Measurements from ENCODE around the gene CNNM1.

CNNM1 gene

DNA sequence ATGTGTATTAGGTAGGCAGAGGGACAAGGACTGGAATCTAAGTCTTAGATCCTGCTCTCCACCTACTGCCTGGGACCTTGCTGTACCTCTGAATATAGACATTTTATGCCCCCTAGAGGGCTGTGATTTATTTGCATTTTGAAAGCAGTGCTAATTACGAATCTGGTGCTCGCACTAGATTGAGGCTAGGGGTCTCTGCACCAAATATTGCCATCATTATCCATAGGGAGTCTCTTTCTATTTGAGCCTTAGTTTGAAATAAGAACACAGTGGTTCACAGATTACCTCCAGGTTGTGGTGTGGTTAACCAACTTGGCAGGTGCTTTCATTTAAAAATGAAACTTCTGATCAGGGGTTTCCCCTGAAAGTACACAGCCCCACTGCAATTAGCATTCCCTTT lies 41.8 kb downstream of the CNNM1 start:
- Histone ChIP-seq H3K18ac (ENCODE audit: low read depth in 1 of 2, low read length in 2 of 2) (no peak overlapping the region), H3K27me3 (ENCODE audit: control insufficient read depth in 1 of 2, insufficient read depth in 1 of 2, low read length in 2 of 2) (peaks cover 12 to 43% of the 10 kb centered on the region in 2 experiments), H3K4me2 (ENCODE audit: low read length, poor library complexity, severe bottlenecking) (no peak overlapping the region), H4K8ac (ENCODE audit: low read length) (no peak overlapping the region), H3K14ac (ENCODE audit: low read length in 2 of 2) (no peak overlapping the region), H2BK12ac (ENCODE audit: low read length in 2 of 2) (no peak overlapping the region), H3K27ac (ENCODE audit: low read length, poor library complexity, severe bottlenecking) (no peak overlapping the region), H3K9me3 (ENCODE audit: control insufficient read depth, low read length) (no peaks in the 10 kb centered on the region), H3K23ac (ENCODE audit: low read length in 2 of 2) (no peak overlapping the region), H3K79me1 (replicated peaks; ENCODE audit: low read length, poor library complexity, severe bottlenecking) (no peaks in the 10 kb centered on the region), H4K91ac (ENCODE audit: low read length) (no peak overlapping the region), H3K36me3 (ENCODE audit: control insufficient read depth in 1 of 2, insufficient read depth in 2 of 2, low read depth in 1 of 2, low read length in 2 of 2) (no peaks in the 10 kb centered on the region), H3K9ac (ENCODE audit: low read length) (no peak overlapping the region), H3K4me3 (ENCODE audit: insufficient read depth in 1 of 2, low read depth in 1 of 2, low read length in 2 of 2) (no peak overlapping the region), H2BK120ac (ENCODE audit: low read depth, low read length) (no peak overlapping the region), H3K4ac (ENCODE audit: low read depth in 1 of 2, low read length in 2 of 2) (no peak overlapping the region), H2AFZ (ENCODE audit: low read depth, low read length) (no peak overlapping the region), H3K4me1 (ENCODE audit: control insufficient read depth, insufficient read depth, low read depth, low read length) (no peaks in the 10 kb centered on the region), H2BK5ac (ENCODE audit: low read depth, low read length, poor library complexity, severe bottlenecking) (no peak overlapping the region), H2AK5ac (ENCODE audit: low read length, severe bottlenecking) (no peak overlapping the region), H2BK15ac (ENCODE audit: low read depth, poor library complexity, severe bottlenecking) (no peak overlapping the region)
- 19% methylated on average over 2 of the region's 2 CpGs for WGBS
- peak; percentile 53 for DNase-seq

DNA sequence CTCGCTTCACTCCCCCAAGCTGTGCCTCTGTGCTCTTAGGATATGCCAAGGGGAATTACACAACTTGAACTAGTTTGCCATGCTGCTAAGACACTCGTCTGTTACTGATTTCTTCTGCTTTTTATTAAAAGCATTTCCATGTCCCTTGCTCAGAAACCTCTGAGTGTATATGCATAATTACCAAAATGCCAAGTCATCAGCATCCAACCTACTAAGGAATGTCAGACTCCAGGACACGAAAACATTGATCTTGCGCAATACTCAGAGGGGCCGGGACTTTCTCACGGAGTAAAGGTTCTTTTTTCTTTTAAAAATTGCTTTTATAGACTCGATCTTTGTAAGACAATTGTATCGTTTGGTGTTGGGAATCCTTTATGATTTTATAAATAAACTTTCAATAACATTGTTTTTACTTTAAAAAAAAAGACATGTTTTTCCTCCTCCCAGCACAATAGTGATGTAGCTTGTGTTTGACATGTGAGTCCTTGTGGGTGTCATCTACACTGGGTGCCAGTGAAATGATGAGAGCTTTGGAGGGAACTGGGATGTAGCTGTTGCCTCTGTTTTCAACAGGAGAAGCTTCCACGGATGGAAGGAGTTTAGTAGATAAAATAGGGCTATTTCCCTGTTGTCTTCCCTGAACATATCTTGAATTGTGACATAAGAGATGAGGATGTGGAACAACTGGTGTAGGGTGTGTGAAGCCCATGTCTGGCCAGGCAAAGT lies 43.6 kb downstream of the CNNM1 start:
- WGBS = 68% methylated on average over 7 of the region's 9 CpGs
- peak; percentile 65 for DNase-seq
- H2AFZ ChIP-seq (ENCODE audit: low read depth, low read length) = no peak overlapping the region
- no peaks in the 10 kb centered on the region for H3K4me1 ChIP-seq (ENCODE audit: control insufficient read depth, insufficient read depth, low read depth, low read length)
- H3K23ac ChIP-seq (ENCODE audit: low read length in 2 of 2) = peak overlapping the region in 1 of 2 experiments; percentile 23
- peaks cover 17 to 40% of the 10 kb centered on the region in 2 experiments for H3K27me3 ChIP-seq (ENCODE audit: control insufficient read depth in 1 of 2, insufficient read depth in 1 of 2, low read length in 2 of 2)
- no peak overlapping the region for H4K91ac ChIP-seq (ENCODE audit: low read length)
- peak overlapping the region in 1 of 2 experiments; percentile 21 for H2BK12ac ChIP-seq (ENCODE audit: low read length in 2 of 2)
- no peak overlapping the region for H4K8ac ChIP-seq (ENCODE audit: low read length)
- no peak overlapping the region for H2BK5ac ChIP-seq (ENCODE audit: low read depth, low read length, poor library complexity, severe bottlenecking)
- H3K18ac ChIP-seq (ENCODE audit: low read depth in 1 of 2, low read length in 2 of 2) = no peak overlapping the region
- no peaks in the 10 kb centered on the region for H3K36me3 ChIP-seq (ENCODE audit: control insufficient read depth in 1 of 2, insufficient read depth in 2 of 2, low read depth in 1 of 2, low read length in 2 of 2)
- no peaks in the 10 kb centered on the region for H3K9me3 ChIP-seq (ENCODE audit: control insufficient read depth, low read length)
- no peak overlapping the region for H3K9ac ChIP-seq (ENCODE audit: low read length)
- H2BK120ac ChIP-seq (ENCODE audit: low read depth, low read length) = no peak overlapping the region
- H3K4me3 ChIP-seq (ENCODE audit: insufficient read depth in 1 of 2, low read depth in 1 of 2, low read length in 2 of 2) = no peak overlapping the region
- H2BK15ac ChIP-seq (ENCODE audit: low read depth, poor library complexity, severe bottlenecking) = no peak overlapping the region
- no peak overlapping the region for H2AK5ac ChIP-seq (ENCODE audit: low read length, severe bottlenecking)
- H3K27ac ChIP-seq (ENCODE audit: low read length, poor library complexity, severe bottlenecking) = no peak overlapping the region
- H3K4me2 ChIP-seq (ENCODE audit: low read length, poor library complexity, severe bottlenecking) = no peak overlapping the region
- H3K4ac ChIP-seq (ENCODE audit: low read depth in 1 of 2, low read length in 2 of 2) = no peak overlapping the region
- no peaks in the 10 kb centered on the region for H3K79me1 ChIP-seq (replicated peaks; ENCODE audit: low read length, poor library complexity, severe bottlenecking)
- no peak overlapping the region for H3K14ac ChIP-seq (ENCODE audit: low read length in 2 of 2)

- H3K27ac ChIP-seq (ENCODE audit: low read length, poor library complexity, severe bottlenecking) = no peak overlapping the region
- DNase-seq = no peak
- no peak overlapping the region for H3K4me2 ChIP-seq (ENCODE audit: low read length, poor library complexity, severe bottlenecking)
- no peak overlapping the region for H3K23ac ChIP-seq (ENCODE audit: low read length in 2 of 2)
- H2AK5ac ChIP-seq (ENCODE audit: low read length, severe bottlenecking) = no peak overlapping the region
- no peaks in the 10 kb centered on the region for H3K79me1 ChIP-seq (replicated peaks; ENCODE audit: low read length, poor library complexity, severe bottlenecking)
- no peak overlapping the region for H4K8ac ChIP-seq (ENCODE audit: low read length)
- no peak overlapping the region for H3K18ac ChIP-seq (ENCODE audit: low read depth in 1 of 2, low read length in 2 of 2)
- no peak overlapping the region for H2BK12ac ChIP-seq (ENCODE audit: low read length in 2 of 2)
- H3K27me3 ChIP-seq (ENCODE audit: control insufficient read depth in 1 of 2, insufficient read depth in 1 of 2, low read length in 2 of 2) = peaks cover 20 to 40% of the 10 kb centered on the region in 2 experiments
- no peak overlapping the region for H4K91ac ChIP-seq (ENCODE audit: low read length)
- H3K14ac ChIP-seq (ENCODE audit: low read length in 2 of 2) = no peak overlapping the region
- no peaks in the 10 kb centered on the region for H3K4me1 ChIP-seq (ENCODE audit: control insufficient read depth, insufficient read depth, low read depth, low read length)
- no peak overlapping the region for H2BK5ac ChIP-seq (ENCODE audit: low read depth, low read length, poor library complexity, severe bottlenecking)
- H3K9me3 ChIP-seq (ENCODE audit: control insufficient read depth, low read length) = no peaks in the 10 kb centered on the region
- H2BK15ac ChIP-seq (ENCODE audit: low read depth, poor library complexity, severe bottlenecking) = no peak overlapping the region
- H3K36me3 ChIP-seq (ENCODE audit: control insufficient read depth in 1 of 2, insufficient read depth in 2 of 2, low read depth in 1 of 2, low read length in 2 of 2) = no peaks in the 10 kb centered on the region
- WGBS = 85% methylated on average over 2 of the region's 2 CpGs
- no peak overlapping the region for H2AFZ ChIP-seq (ENCODE audit: low read depth, low read length)
- H2BK120ac ChIP-seq (ENCODE audit: low read depth, low read length) = no peak overlapping the region
- no peak overlapping the region for H3K4me3 ChIP-seq (ENCODE audit: insufficient read depth in 1 of 2, low read depth in 1 of 2, low read length in 2 of 2)
- H3K9ac ChIP-seq (ENCODE audit: low read length) = no peak overlapping the region
- no peak overlapping the region for H3K4ac ChIP-seq (ENCODE audit: low read depth in 1 of 2, low read length in 2 of 2)
Measured at GRCh38 chr10:99374526-99374925, 45.4 kb downstream of the CNNM1 start.

DNA sequence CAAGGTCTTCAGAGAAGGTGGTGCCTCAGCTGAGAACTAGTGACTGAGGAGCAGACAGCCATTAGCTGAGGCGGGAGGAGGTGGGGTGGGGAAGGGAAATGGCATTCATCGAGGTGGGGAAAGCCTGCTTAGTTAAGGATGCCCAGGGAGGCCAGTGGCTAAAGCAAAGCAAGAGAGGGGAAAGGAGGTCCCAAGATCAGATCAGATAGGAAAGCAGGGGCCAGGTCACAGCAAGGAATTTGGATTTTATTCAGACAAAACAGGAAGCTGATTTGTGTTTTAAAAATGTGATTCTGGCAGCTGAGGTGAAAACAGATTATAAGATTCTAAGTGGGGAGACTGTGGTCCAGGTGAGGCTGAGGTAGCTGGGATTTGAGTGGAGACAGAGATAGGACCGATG lies 45.8 kb downstream of the CNNM1 start:
- Histone ChIP-seq H2AK5ac (ENCODE audit: low read length, severe bottlenecking) (no peak overlapping the region), H3K4me1 (ENCODE audit: control insufficient read depth, insufficient read depth, low read depth, low read length) (no peaks in the 10 kb centered on the region), H3K4ac (ENCODE audit: low read depth in 1 of 2, low read length in 2 of 2) (no peak overlapping the region), H2BK120ac (ENCODE audit: low read depth, low read length) (no peak overlapping the region), H3K14ac (ENCODE audit: low read length in 2 of 2) (peak overlapping the region in 1 of 2 experiments; percentile 49), H3K9ac (ENCODE audit: low read length) (no peak overlapping the region), H2AFZ (ENCODE audit: low read depth, low read length) (no peak overlapping the region), H3K36me3 (ENCODE audit: control insufficient read depth in 1 of 2, insufficient read depth in 2 of 2, low read depth in 1 of 2, low read length in 2 of 2) (no peaks in the 10 kb centered on the region), H3K4me3 (ENCODE audit: insufficient read depth in 1 of 2, low read depth in 1 of 2, low read length in 2 of 2) (no peak overlapping the region), H3K27me3 (ENCODE audit: control insufficient read depth in 1 of 2, insufficient read depth in 1 of 2, low read length in 2 of 2) (peaks cover 20 to 38% of the 10 kb centered on the region in 2 experiments), H3K4me2 (ENCODE audit: low read length, poor library complexity, severe bottlenecking) (no peak overlapping the region), H3K23ac (ENCODE audit: low read length in 2 of 2) (no peak overlapping the region), H4K91ac (ENCODE audit: low read length) (no peak overlapping the region), H3K79me1 (replicated peaks; ENCODE audit: low read length, poor library complexity, severe bottlenecking) (no peaks in the 10 kb centered on the region), H2BK15ac (ENCODE audit: low read depth, poor library complexity, severe bottlenecking) (no peak overlapping the region), H2BK5ac (ENCODE audit: low read depth, low read length, poor library complexity, severe bottlenecking) (no peak overlapping the region), H3K9me3 (ENCODE audit: control insufficient read depth, low read length) (no peaks in the 10 kb centered on the region), H3K27ac (ENCODE audit: low read length, poor library complexity, severe bottlenecking) (no peak overlapping the region), H4K8ac (ENCODE audit: low read length) (no peak overlapping the region), H3K18ac (ENCODE audit: low read depth in 1 of 2, low read length in 2 of 2) (no peak overlapping the region), H2BK12ac (ENCODE audit: low read length in 2 of 2) (peak overlapping the region in 1 of 2 experiments; percentile 45)
- no peak for DNase-seq
- 90% methylated on average over 3 of the region's 3 CpGs for WGBS
